T-helper 22 cell (primary cell): ENCODE data around the gene UHRF1.

Experiments used
- DNase-seq: peaks from one replicate; pipeline ENCODE4 v3.0.0-alpha.2; 2020; ENCODE audit warnings: low read depth

UHRF1 gene

GRCh38 chr19:4990306-4990705 lies 81.0 kb downstream of the UHRF1 start:
- DNase-seq = no peak

- no peak for DNase-seq
These were observed 82.2 kb downstream of the UHRF1 start for GRCh38 chr19:4991538-4991937.

- no peak for DNase-seq
These were observed 82.8 kb downstream of the UHRF1 start for GRCh38 chr19:4991996-4992698.

GRCh38 chr19:4993683-4994082 lies 84.4 kb downstream of the UHRF1 start:
- DNase-seq = no peak

GRCh38 chr19:4996701-4997100 lies 87.4 kb downstream of the UHRF1 start:
- DNase-seq = no peak

GRCh38 chr19:4997297-4997696 lies 88.0 kb downstream of the UHRF1 start:
- no peak for DNase-seq

- DNase-seq = no peak
These were observed 90.9 kb downstream of the UHRF1 start for GRCh38 chr19:5000120-5000611.

- no peak for DNase-seq
These were observed 92.3 kb downstream of the UHRF1 start for GRCh38 chr19:5001615-5002014.

GRCh38 chr19:5002143-5002542 lies 92.8 kb downstream of the UHRF1 start:
- no peak for DNase-seq

GRCh38 chr19:5003781-5004180 lies 94.5 kb downstream of the UHRF1 start:
- no peak for DNase-seq

- no peak for DNase-seq
These were observed 95.8 kb downstream of the UHRF1 start for GRCh38 chr19:5005096-5005495.

- no peak for DNase-seq
These were observed 96.9 kb downstream of the UHRF1 start for GRCh38 chr19:5006201-5006600.

GRCh38 chr19:5006821-5007220 lies 97.5 kb downstream of the UHRF1 start:
- DNase-seq = no peak
